A549 (cell line): ENCODE results near the gene GALNT14. TPM values are rescaled to one million over a fixed set of nuclear protein-coding genes. Genes with fewer than 3 reads are reported as not detected.

ENCODE experiments used
- ATAC-seq, 2 experiments: fragments of 200-7000 bp in 1 of 2; fragments of >200 bp in 1 of 2; cut with Nextera tagmentation in 1 of 2; cut with Tn5 transposase in 1 of 2; 3 replicates each; pipeline versions ENCODE4 v1.8.0 to v1.9.1; 2018 to 2020; ENCODE audit warnings: mild to moderate bottlenecking in 1 of 2, moderate library complexity in 1 of 2
- CTCF ChIA-PET: fragments of 300-600 bp; sonication (Branson Sonifier 250); formaldehyde crosslinking; extraction: SDS; loops from one replicate; lab custom pipeline; 2021; ENCODE audit warnings: antibody characterized with exemption, inconsistent platforms; lab: Yijun Ruan, JAX
- POLR2A ChIA-PET: fragments of 350-600 bp; formaldehyde crosslinking; extraction: SDS; loops from one replicate; lab custom pipeline; 2021; ENCODE audit warnings: antibody characterized with exemption, inconsistent platforms; lab: Yijun Ruan, JAX
- DNase-seq, 2 experiments: peaks; one replicate each; pipeline versions ENCODE4 v3.0.0 to v3.0.0-alpha.2; 2011 to 2016; ENCODE audit warnings: low read depth in 1 of 2, low spot score in 1 of 2
- FAIRE-seq: peaks from 2 replicates; lab custom pipeline; 2011; peaks lifted over from hg19 to GRCh38; lab: Jason Lieb, UNC
- H3K27ac ChIP-seq, 2 experiments: fragments of >200 bp; sonication (Bioruptor Twin); formaldehyde crosslinking; 3 replicates each; pipeline ENCODE4 v1.5.1; 2016 to 2017
- H3K4me1 ChIP-seq: fragments of >200 bp; sonication (Bioruptor Twin); formaldehyde crosslinking; 3 replicates; pipeline ENCODE4 v1.6.1; 2016
- H3K4me2 ChIP-seq: fragments of >200 bp; sonication (Bioruptor Twin); formaldehyde crosslinking; 3 replicates; pipeline ENCODE4 v1.6.1; 2016
- H3K4me3 ChIP-seq: fragments of >200 bp; sonication (Bioruptor Twin); formaldehyde crosslinking; 3 replicates; pipeline ENCODE4 v1.5.1; 2016
- H3K9me3 ChIP-seq: fragments of >200 bp; sonication (Bioruptor Twin); formaldehyde crosslinking; 3 replicates; pipeline ENCODE4 v1.6.1; 2016
- CBX2 ChIP-seq: fragments of 200-600 bp; sonication (generic); IDR thresholded peaks from 2 replicates; pipeline ENCODE4 v1.6.1; 2016; ENCODE audit warnings: low read depth, mild to moderate bottlenecking, borderline replicate concordance
- ELK1 ChIP-seq: fragments of 150-350 bp; IDR thresholded peaks from 2 replicates; pipeline ENCODE4 v1.6.1; 2014; ENCODE audit warnings: low read depth, mild to moderate bottlenecking, low read length
- GATA3 ChIP-seq: IDR thresholded peaks from 2 replicates; pipeline ENCODE4 v1.6.1; 2012; ENCODE audit warnings: borderline replicate concordance
- HES2 ChIP-seq: fragments of >200 bp; sonication (Bioruptor Twin); formaldehyde crosslinking; IDR thresholded peaks from 2 replicates; pipeline ENCODE4 v1.6.1; 2016
- HEYL ChIP-seq: fragments of 250-450 bp; sonication (Bioruptor Pico); IDR thresholded peaks from 2 replicates; pipeline ENCODE4 v1.8.0; 2021; ENCODE audit warnings: mild to moderate bottlenecking, moderate library complexity
- HOXB5 ChIP-seq: fragments of 250-450 bp; sonication (Bioruptor Pico); IDR thresholded peaks from 2 replicates; pipeline ENCODE4 v1.5.0; 2020; ENCODE audit warnings: mild to moderate bottlenecking, moderate library complexity
- JUN ChIP-seq, 2 experiments: fragments of >200 bp; sonication (Bioruptor Twin); formaldehyde crosslinking; IDR thresholded peaks; 2 replicates in 1 of 2; 3 replicates in 1 of 2; pipeline ENCODE4 v1.6.1; 2016 to 2017
- KDM1A ChIP-seq: fragments of 200-600 bp; sonication (generic); IDR thresholded peaks from 2 replicates; pipeline ENCODE4 v1.6.1; 2016; ENCODE audit warnings: low read depth, mild to moderate bottlenecking
- MAZ ChIP-seq: fragments of 150-350 bp; IDR thresholded peaks from 2 replicates; pipeline ENCODE4 v1.6.1; 2014; ENCODE audit warnings: antibody characterized with exemption, low read depth, low read length, borderline replicate concordance
- NFE2L2 ChIP-seq: fragments of 150-350 bp; conservative IDR thresholded peaks from 2 replicates; pipeline ENCODE4 v1.6.1; 2014; ENCODE audit warnings: low read length
- NR3C1 ChIP-seq: fragments of >200 bp; sonication (Bioruptor Twin); formaldehyde crosslinking; IDR thresholded peaks from 3 replicates; pipeline ENCODE4 v1.6.1; 2017
- PHF8 ChIP-seq: fragments of 200-600 bp; sonication (generic); IDR thresholded peaks from 2 replicates; pipeline ENCODE4 v1.6.1; 2016; ENCODE audit warnings: low read depth, mild to moderate bottlenecking, antibody characterized with exemption, moderate library complexity, borderline replicate concordance
- RAD21 ChIP-seq, 2 experiments: fragments of >200 bp in 1 of 2; sonication (Bioruptor Twin) in 1 of 2; formaldehyde crosslinking in 1 of 2; IDR thresholded peaks in 1 of 2; conservative IDR thresholded peaks in 1 of 2; 2 replicates in 1 of 2; 3 replicates in 1 of 2; pipeline ENCODE4 v1.6.1; 2012 to 2018; ENCODE audit warnings: inconsistent platforms in 1 of 2
- RFX5 ChIP-seq: fragments of 450-650 bp; IDR thresholded peaks from 2 replicates; pipeline ENCODE4 v1.7.1; 2014; ENCODE audit warnings: antibody characterized with exemption, mild to moderate bottlenecking, moderate library complexity
- SMC3 ChIP-seq: fragments of >200 bp; sonication (Bioruptor Twin); formaldehyde crosslinking; IDR thresholded peaks from 3 replicates; pipeline ENCODE4 v1.6.1; 2018; ENCODE audit warnings: inconsistent platforms
- SREBF2 ChIP-seq: fragments of 450-650 bp; IDR thresholded peaks from 2 replicates; pipeline ENCODE4 v1.6.1; 2014; ENCODE audit warnings: mild to moderate bottlenecking, moderate library complexity
- USF2 ChIP-seq: fragments of 450-650 bp; IDR thresholded peaks from 2 replicates; pipeline ENCODE4 v1.6.1; 2014; ENCODE audit warnings: antibody characterized with exemption
- ZC3H11A ChIP-seq: fragments of 450-650 bp; IDR thresholded peaks from 2 replicates; pipeline ENCODE4 v1.6.1; 2014; ENCODE audit warnings: antibody characterized with exemption, mild to moderate bottlenecking
- ZNF302 ChIP-seq: fragments of 250-450 bp; sonication (Bioruptor Pico); IDR thresholded peaks from 2 replicates; pipeline ENCODE4 v1.9.0; 2021; ENCODE audit warnings: inconsistent platforms, mild to moderate bottlenecking, moderate library complexity
- WGBS: methylation state at CpG from one replicate; pipeline ENCODE4 v1.1.6; 2017; ENCODE audit errors: missing lambda C conversion rate; 5-methylcytosine and 5-hydroxymethylcytosine counted together
- polyA plus RNA-seq, 4 experiments: library from polyadenylated mRNA; depleted of rRNA in 3 of 4; stranded (reverse); fragments of >200 nt; fragmentation: RNase III in 1 of 4; extraction: RNeasy Plus Mini Kit Qiagen cat#74134 plus additional on column Dnase treatment in 1 of 4; gene quantifications; 2 replicates in 3 of 4; 3 replicates in 1 of 4; pipeline ENCODE4 v1.2.3, GENCODE V29; 2011 to 2017
- TF ChIP-seq, protein P1 (sequence below): IDR thresholded peaks from 2 replicates; pipeline ENCODE4 v1.6.1; 2012; ENCODE audit warnings: low read depth, borderline replicate concordance

Gene GALNT14
- polyA plus RNA-seq, 2 of the 4 experiments (the other 2 are of a cell fraction), result 34.4 to 38.3 TPM

DNA sequence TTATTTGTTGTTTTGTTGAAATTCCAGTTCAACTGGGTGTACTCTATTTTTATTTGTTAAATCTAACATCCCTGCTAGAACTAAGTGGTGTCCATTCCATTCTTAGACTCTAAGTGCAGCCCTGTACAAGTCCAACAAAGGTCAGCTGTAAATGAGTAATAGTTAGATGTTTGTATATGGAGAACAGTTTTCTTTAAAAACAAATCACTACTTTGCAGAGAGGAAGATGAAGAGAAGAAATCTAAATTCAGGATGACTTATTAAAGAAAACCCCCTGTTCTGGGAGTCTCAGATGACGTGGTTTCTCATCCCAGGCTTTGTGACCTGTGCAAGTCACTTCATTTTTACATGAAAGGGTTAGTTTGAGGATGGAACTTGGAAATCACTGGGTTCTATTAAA lies 57.9 kb downstream of the GALNT14 start:
- POLR2A ChIA-PET, result no interaction called here
- 58% methylated on average over 1 of the region's 1 CpG for WGBS
- FAIRE-seq, result peak; percentile 87
- ATAC-seq, result no peak
- peak overlapping the region; percentile 52 for H3K4me2 ChIP-seq
- TF ChIP-seq, protein P1, sequence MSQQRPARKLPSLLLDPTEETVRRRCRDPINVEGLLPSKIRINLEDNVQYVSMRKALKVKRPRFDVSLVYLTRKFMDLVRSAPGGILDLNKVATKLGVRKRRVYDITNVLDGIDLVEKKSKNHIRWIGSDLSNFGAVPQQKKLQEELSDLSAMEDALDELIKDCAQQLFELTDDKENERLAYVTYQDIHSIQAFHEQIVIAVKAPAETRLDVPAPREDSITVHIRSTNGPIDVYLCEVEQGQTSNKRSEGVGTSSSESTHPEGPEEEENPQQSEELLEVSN, result no peak
- TF ChIP-seq SREBF2 (no peak), USF2 (no peak)
- CTCF ChIA-PET, result interaction anchor here (0.6 to 3.1 kb wide), 2 partner anchors 55 to 90 kb away, joined by 3 to 7 read pairs; no protein-coding TSS in a partner anchor
- H3K27ac ChIP-seq, result no peak overlapping the region
- no peak overlapping the region for H3K4me3 ChIP-seq
- peaks cover 47% of the 10 kb centered on the region for H3K4me1 ChIP-seq
- H3K9me3 ChIP-seq, result no peaks in the 10 kb centered on the region
- DNase-seq, result no peak

DNA sequence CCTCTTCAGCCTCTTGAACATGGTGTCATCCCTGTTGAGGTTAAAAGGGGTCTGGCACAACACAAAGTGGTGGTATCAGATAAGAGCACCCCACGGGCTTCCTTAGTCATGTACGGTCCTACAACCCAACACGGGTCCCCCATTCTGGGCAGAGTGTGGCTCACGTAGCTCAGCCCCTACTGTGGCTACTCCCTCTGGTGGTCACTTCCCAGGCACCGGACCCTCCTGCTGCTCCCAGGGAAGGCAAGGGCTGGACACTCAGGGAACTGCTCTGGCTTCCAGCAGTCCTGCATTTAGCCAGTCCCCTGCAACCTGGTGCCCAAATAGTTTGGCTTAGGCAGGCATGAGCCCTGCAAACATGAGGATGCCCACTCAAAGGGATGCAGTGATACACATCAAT lies 58.6 kb downstream of the GALNT14 start:
- no peak for FAIRE-seq
- CTCF ChIA-PET, result interaction anchor here (0.6 kb wide), 1 partner anchor 55 kb away, joined by 3 read pairs; no protein-coding TSS in a partner anchor
- TF ChIP-seq RFX5, result no peak
- no peak for TF ChIP-seq ELK1
- TF ChIP-seq PHF8, result no peak
- TF ChIP-seq ZC3H11A, result no peak
- no peak for TF ChIP-seq NR3C1
- TF ChIP-seq NFE2L2, result no peak
- no peak for TF ChIP-seq SMC3
- TF ChIP-seq, all 56 proteins: peak for 0
- DNase-seq (no peak), ATAC-seq (peak in 1 of 2 experiments; percentile 64; a peak in 3 of 6 replicates)
- H3K4me2 ChIP-seq, result no peak overlapping the region
- WGBS, result 94% methylated on average over 4 of the region's 5 CpGs
- H3K9me3 ChIP-seq, result no peaks in the 10 kb centered on the region
- POLR2A ChIA-PET, result no interaction called here
- H3K27ac ChIP-seq, result no peak overlapping the region
- no peak overlapping the region for H3K4me3 ChIP-seq
- H3K4me1 ChIP-seq, result peaks cover 47% of the 10 kb centered on the region

DNA sequence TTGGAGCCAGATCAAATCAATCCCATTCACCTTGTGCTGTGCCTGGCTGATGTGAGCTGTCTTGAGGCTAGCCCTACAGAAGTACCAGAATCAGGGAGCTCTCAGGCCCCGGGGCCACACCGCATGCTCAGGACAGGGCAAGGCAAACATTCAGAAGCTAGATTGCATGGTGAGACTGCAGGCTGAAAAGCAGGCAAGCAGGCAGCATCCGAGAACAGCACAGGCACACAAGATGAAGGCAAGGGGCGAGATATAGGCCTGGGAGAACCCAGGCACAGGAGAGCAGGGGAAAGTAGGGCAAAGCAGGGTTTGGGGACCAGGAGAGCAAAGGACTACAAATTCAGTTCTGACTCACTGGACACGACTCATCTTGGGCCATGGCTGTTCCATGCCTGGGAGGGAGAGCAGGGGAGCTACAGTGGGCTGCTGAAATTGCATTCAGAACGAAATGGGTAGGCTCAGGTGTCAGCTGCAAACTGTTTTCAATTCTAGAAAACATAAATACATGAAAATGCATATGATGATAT lies 59.6 kb downstream of the GALNT14 start:
- peak; percentile 42 to 49; a peak in 3 of 6 replicates for ATAC-seq
- H3K9me3 ChIP-seq, result no peaks in the 10 kb centered on the region
- 62% methylated on average over 6 of the region's 6 CpGs for WGBS
- POLR2A ChIA-PET, result interaction anchor here (0.5 kb wide), 1 partner anchor 12 kb away, joined by 3 read pairs; no protein-coding TSS in a partner anchor
- TF ChIP-seq CBX2 (no peak), HEYL (no peak), MAZ (no peak), GATA3 (no peak), SREBF2 (no peak), HOXB5 (CRISPR knock-in tag) (no peak), ZNF302 (CRISPR knock-in tag) (no peak), HES2 (no peak), RAD21 (conservative IDR thresholded peaks at IDR 0.05 in 1 of 2, IDR thresholded peaks at IDR 0.05 in 1 of 2) (no peak), RFX5 (no peak), KDM1A (no peak), JUN (IDR thresholded peaks at IDR 0.05) (no peak)
- TF ChIP-seq, protein P1, result no peak
- TF ChIP-seq, all 56 proteins: peak for 0
- 0 out of 3 replicates have a peak overlapping the region, but pooled peaks have one; percentile 4 for H3K4me2 ChIP-seq
- no peak overlapping the region for H3K27ac ChIP-seq
- H3K4me3 ChIP-seq, result no peak overlapping the region
- H3K4me1 ChIP-seq, result peaks cover 46% of the 10 kb centered on the region
- DNase-seq (peak in 1 of 2 experiments; percentile 15), FAIRE-seq (no peak)
- CTCF ChIA-PET, result interaction anchor here (0.7 to 1.3 kb wide), 3 partner anchors 10 to 92 kb away, joined by 3 to 6 read pairs (median 4); no protein-coding TSS in a partner anchor
